ENCODE results near the gene MBIP.

The MBIP gene

DNA sequence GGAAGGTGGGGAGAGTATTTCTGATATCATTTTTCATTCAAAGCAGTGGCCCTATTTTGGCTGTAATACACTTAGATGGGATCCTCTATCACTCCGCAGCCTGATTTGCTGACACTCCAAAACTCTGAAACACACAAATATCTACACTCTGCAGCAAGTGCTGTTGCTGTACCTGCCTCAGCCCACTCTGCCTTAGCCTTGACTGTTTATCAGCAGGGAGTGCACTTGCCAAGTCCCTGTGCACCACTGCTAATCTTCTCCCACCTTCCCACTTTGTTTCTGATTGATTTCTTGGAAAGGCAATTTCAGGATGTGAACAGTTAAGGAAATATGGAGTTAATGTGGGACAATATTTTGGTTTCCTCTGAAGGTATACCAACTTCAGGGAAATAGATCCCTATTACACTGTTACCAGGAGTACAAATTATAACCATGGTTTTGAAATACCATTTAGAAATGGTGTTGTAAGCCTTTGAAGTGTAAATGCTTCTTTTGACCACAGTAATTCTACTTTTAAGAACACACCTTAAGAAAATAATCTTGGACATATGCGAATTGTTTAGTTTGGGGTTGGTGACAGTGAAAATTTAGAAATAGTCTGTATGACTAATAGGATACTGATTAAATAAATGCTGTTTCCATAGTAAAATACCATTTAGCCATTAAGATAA is 59.3 kb downstream of the MBIP start:
- DNase-seq: no peak

DNA sequence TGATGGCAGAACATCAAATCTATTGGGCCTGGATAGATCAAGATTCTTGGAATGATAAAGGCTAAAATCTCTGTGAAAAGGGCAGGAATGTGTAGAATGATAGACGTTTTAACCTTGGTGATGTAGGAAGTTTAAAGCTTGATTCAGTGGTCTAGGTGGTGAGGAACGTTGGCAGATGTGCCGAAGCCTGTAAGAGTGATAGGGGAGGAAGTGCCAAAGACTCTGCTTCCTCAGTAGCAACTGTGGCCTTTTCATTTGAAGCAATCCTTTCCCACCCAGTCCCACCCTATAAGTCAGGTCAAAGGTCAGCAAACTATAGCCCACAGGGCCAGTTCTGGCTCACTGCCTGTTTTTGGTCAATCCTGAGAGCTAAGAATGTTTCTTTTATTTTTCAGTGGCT is 62.2 kb downstream of the MBIP start:
- no peak for DNase-seq

GRCh38 chr14:36256126-36256801 is 64.2 kb downstream of the MBIP start:
- no peak for DNase-seq

GRCh38 chr14:36254020-36254624 is 66.3 kb downstream of the MBIP start:
- peak; percentile 3 for DNase-seq

Measured in NCI-H226 (cell line).